Neural progenitor cell (in vitro differentiated cells): ENCODE measurements around the gene KCTD15. TPM values are rescaled to one million over a fixed set of nuclear protein-coding genes. Genes with fewer than 3 reads are reported as not detected.

Experiments
- DNase-seq: peaks from one replicate; pipeline ENCODE4 v3.0.0-alpha.2; 2016; ENCODE audit warnings: low spot score
- H2AFZ ChIP-seq: fragments of 200-600 bp; sonication (generic); replicated peaks from 2 replicates; pipeline ENCODE4 v1.6.1; 2016; ENCODE audit warnings: antibody characterized with exemption
- H3F3A ChIP-seq: fragments of 200-600 bp; sonication (generic); 2 replicates; pipeline ENCODE4 v1.6.1; 2016; ENCODE audit warnings: antibody characterized with exemption, low read depth
- H3K27ac ChIP-seq: fragments of 200-600 bp; sonication (generic); 2 replicates; pipeline ENCODE4 v1.5.1; 2016; ENCODE audit warnings: mild to moderate bottlenecking
- H3K27me3 ChIP-seq: fragments of 200-600 bp; sonication (generic); 2 replicates; pipeline ENCODE4 v1.6.1; 2016; ENCODE audit warnings: mild to moderate bottlenecking, moderate library complexity
- H3K36me3 ChIP-seq: fragments of 200-600 bp; sonication (generic); 2 replicates; pipeline ENCODE4 v1.5.1; 2016
- H3K4me1 ChIP-seq: fragments of 200-600 bp; sonication (generic); 2 replicates; pipeline ENCODE4 v1.6.1; 2016; ENCODE audit warnings: mixed run types
- H3K4me2 ChIP-seq: fragments of 200-600 bp; sonication (generic); 2 replicates; pipeline ENCODE4 v1.6.1; 2016
- H3K4me3 ChIP-seq: fragments of 200-600 bp; sonication (generic); 2 replicates; pipeline ENCODE4 v1.5.1; 2016
- H3K79me2 ChIP-seq: fragments of 200-600 bp; sonication (generic); 2 replicates; pipeline ENCODE4 v1.6.1; 2016; ENCODE audit warnings: low read depth
- H3K9ac ChIP-seq: fragments of 200-600 bp; sonication (generic); 2 replicates; pipeline ENCODE4 v1.6.1; 2016
- H3K9me3 ChIP-seq: fragments of 200-600 bp; sonication (generic); 2 replicates; pipeline ENCODE4 v1.5.1; 2016; ENCODE audit warnings: low read depth
- H4K20me1 ChIP-seq: fragments of 200-600 bp; sonication (generic); 2 replicates; pipeline ENCODE4 v1.6.1; 2016; ENCODE audit warnings: low read depth
- H3K27ac Mint-ChIP-seq: 3 replicates; pipeline ENCODE4 v1.8.0; 2021; ENCODE audit warnings: mixed read lengths
- H3K27me3 Mint-ChIP-seq: 2 replicates; pipeline ENCODE4 v1.8.0; 2022; ENCODE audit warnings: low read depth, mild to moderate bottlenecking, inconsistent platforms, moderate library complexity, mixed read lengths; ENCODE audit not compliant: insufficient read depth
- H3K36me3 Mint-ChIP-seq: 3 replicates; pipeline ENCODE4 v1.8.0; 2021; ENCODE audit warnings: mixed read lengths
- H3K4me1 Mint-ChIP-seq: 3 replicates; pipeline ENCODE4 v1.8.0; 2021; ENCODE audit warnings: mixed read lengths
- H3K4me3 Mint-ChIP-seq: 3 replicates; pipeline ENCODE4 v1.8.0; 2021; ENCODE audit warnings: mild to moderate bottlenecking, moderate library complexity, mixed read lengths
- H3K9me3 Mint-ChIP-seq: 3 replicates; pipeline ENCODE4 v1.8.0; 2020; ENCODE audit warnings: mixed read lengths
- CTCF ChIP-seq: fragments of 200-600 bp; sonication (generic); IDR thresholded peaks from 2 replicates; pipeline ENCODE4 v1.5.1; 2017; ENCODE audit warnings: antibody characterized with exemption, mild to moderate bottlenecking
- EZH2 ChIP-seq: fragments of 200-600 bp; sonication (generic); IDR thresholded peaks from 2 replicates; pipeline ENCODE4 v1.6.1; 2017; ENCODE audit warnings: antibody characterized with exemption, mild to moderate bottlenecking, moderate library complexity
- EZH2phosphoT487 ChIP-seq: fragments of 200-600 bp; sonication (generic); IDR thresholded peaks from 2 replicates; pipeline ENCODE4 v1.6.1; 2017; ENCODE audit warnings: antibody characterized with exemption
- total RNA-seq: library from RNA; depleted of rRNA; stranded (reverse); fragments of >200 nt; gene quantifications from 2 replicates; pipeline ENCODE4 v1.2.3, GENCODE V29; 2015; ENCODE audit warnings: low replicate concordance

The KCTD15 gene
- total RNA-seq, 1 donor from 2014 or later: 26.4 TPM

DNA sequence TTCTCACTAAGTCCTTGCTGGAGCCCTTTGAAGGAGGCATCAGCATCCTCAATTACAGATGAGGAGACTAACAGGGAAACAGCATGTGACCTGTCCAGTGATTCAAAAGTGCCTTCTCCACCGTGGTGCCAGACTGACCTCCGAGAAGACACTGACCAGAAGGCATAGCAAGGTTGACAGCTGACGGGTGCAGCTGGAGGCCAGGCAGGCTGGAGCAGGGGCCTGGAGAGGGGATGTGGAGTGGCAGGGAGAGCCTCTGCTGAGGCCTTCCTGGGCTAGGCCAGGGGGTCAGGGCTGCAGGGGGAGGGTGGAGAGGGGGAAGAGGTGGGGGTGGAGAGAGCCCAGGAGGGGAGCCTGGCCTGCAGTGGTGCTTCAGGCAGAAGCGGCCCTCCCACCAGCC lies 66.3 kb downstream of the KCTD15 start:
- Histone ChIP-seq H3K27ac (no peak overlapping the region), H3K9ac (no peak overlapping the region), H4K20me1 (no peaks in the 10 kb centered on the region), H3K36me3 (no peaks in the 10 kb centered on the region), H3K79me2 (no peaks in the 10 kb centered on the region), H3F3A (no peaks in the 10 kb centered on the region), H3K4me1 (peaks cover 2% of the 10 kb centered on the region), H3K9me3 (no peaks in the 10 kb centered on the region), H3K4me2 (no peak overlapping the region), H2AFZ (no peak overlapping the region), H3K4me3 (no peak overlapping the region), H3K27me3 (no peaks in the 10 kb centered on the region)
- DNase-seq: no peak
- Mint-ChIP-seq H3K36me3 (no peaks in the 10 kb centered on the region), H3K27ac (no peak overlapping the region), H3K9me3 (no peaks in the 10 kb centered on the region), H3K4me1 (peaks cover 4% of the 10 kb centered on the region), H3K4me3 (no peak overlapping the region), H3K27me3 (peaks cover 5% of the 10 kb centered on the region)
- TF ChIP-seq CTCF: no peak
- no peak for TF ChIP-seq EZH2phosphoT487
- TF ChIP-seq EZH2: no peak

GRCh38 chr19:33863436-33863835 lies 66.8 kb downstream of the KCTD15 start:
- Histone ChIP-seq H2AFZ (no peak overlapping the region), H3K4me1 (peaks cover 6% of the 10 kb centered on the region), H3K79me2 (no peaks in the 10 kb centered on the region), H3K4me2 (no peak overlapping the region), H3K27ac (no peak overlapping the region), H3K9me3 (no peaks in the 10 kb centered on the region), H3K9ac (no peak overlapping the region), H3K36me3 (no peaks in the 10 kb centered on the region), H4K20me1 (no peaks in the 10 kb centered on the region), H3K27me3 (no peaks in the 10 kb centered on the region), H3F3A (no peaks in the 10 kb centered on the region), H3K4me3 (no peak overlapping the region)
- H3K27ac Mint-ChIP-seq: no peak overlapping the region
- peaks cover 7% of the 10 kb centered on the region for H3K27me3 Mint-ChIP-seq
- no peaks in the 10 kb centered on the region for H3K9me3 Mint-ChIP-seq
- no peak for DNase-seq
- TF ChIP-seq CTCF: no peak
- no peak for TF ChIP-seq EZH2
- H3K4me1 Mint-ChIP-seq: peaks cover 8% of the 10 kb centered on the region
- no peak overlapping the region for H3K4me3 Mint-ChIP-seq
- H3K36me3 Mint-ChIP-seq: no peaks in the 10 kb centered on the region

- H3K36me3 ChIP-seq: no peaks in the 10 kb centered on the region
- Mint-ChIP-seq H3K27ac (no peak overlapping the region), H3K27me3 (peaks cover 10% of the 10 kb centered on the region), H3K36me3 (no peaks in the 10 kb centered on the region), H3K4me1 (peaks cover 18% of the 10 kb centered on the region), H3K9me3 (no peaks in the 10 kb centered on the region), H3K4me3 (no peak overlapping the region)
- no peak overlapping the region for H2AFZ ChIP-seq
- TF ChIP-seq EZH2: no peak
- no peak for TF ChIP-seq CTCF
- no peak for TF ChIP-seq EZH2phosphoT487
- no peaks in the 10 kb centered on the region for H3K9me3 ChIP-seq
- H3K27ac ChIP-seq: no peak overlapping the region
- H4K20me1 ChIP-seq: no peaks in the 10 kb centered on the region
- no peak overlapping the region for H3K4me3 ChIP-seq
- no peak for DNase-seq
- H3K4me1 ChIP-seq: peaks cover 14% of the 10 kb centered on the region
- H3K9ac ChIP-seq: no peak overlapping the region
- no peaks in the 10 kb centered on the region for H3F3A ChIP-seq
- H3K4me2 ChIP-seq: no peak overlapping the region
- no peaks in the 10 kb centered on the region for H3K79me2 ChIP-seq
- no peaks in the 10 kb centered on the region for H3K27me3 ChIP-seq
Observed at GRCh38 chr19:33864311-33864850, 67.7 kb downstream of the KCTD15 start.
